Stimulated activated CD8-positive, alpha-beta memory T cell treated with anti-CD3 and anti-CD28 coated beads, Interleukin-4, amount 100 ng/mL, for 24 hours (primary cell): ENCODE data around the gene USP49.
A peak's percentile ranks its signal among the peaks of the same experiment; 100 is the strongest.
"Not testable (repeated sequence)": the region's sequence is repeated elsewhere in the genome, so short reads cannot be mapped to it uniquely, and the experiment has no call there.

Source experiments
- DNase-seq: peaks from one replicate; pipeline ENCODE4 v3.0.0-alpha.2; 2020; ENCODE audit warnings: low read depth

The USP49 gene

GRCh38 chr6:41811946-41812345 lies 83.2 kb downstream of the USP49 start:
- not testable (repeated sequence) for DNase-seq

GRCh38 chr6:41811095-41811494 lies 84.1 kb downstream of the USP49 start:
- DNase-seq = no peak

GRCh38 chr6:41805830-41806774 lies 89.1 kb downstream of the USP49 start:
- no peak for DNase-seq

- DNase-seq = no peak
These were observed 93.8 kb downstream of the USP49 start for GRCh38 chr6:41801380-41801779.

- no peak for DNase-seq
These were observed 95.6 kb downstream of the USP49 start for GRCh38 chr6:41799559-41799911.

GRCh38 chr6:41798901-41799558 lies 96.1 kb downstream of the USP49 start:
- DNase-seq = no peak

GRCh38 chr6:41796474-41796873 lies 98.7 kb downstream of the USP49 start:
- DNase-seq = no peak

GRCh38 chr6:41791984-41792383 lies 103.2 kb downstream of the USP49 start:
- no peak for DNase-seq

- no peak for DNase-seq
These were observed 103.9 kb downstream of the USP49 start for GRCh38 chr6:41791305-41791704.

GRCh38 chr6:41790045-41790444 lies 105.1 kb downstream of the USP49 start:
- DNase-seq = no peak

- DNase-seq = no peak
These were observed 105.8 kb downstream of the USP49 start for GRCh38 chr6:41789390-41789724.

GRCh38 chr6:41787219-41787917 lies 107.8 kb downstream of the USP49 start, which contains the start of gene TOMM6:
TOMM6 (plus strand) TSS chr6:41787694; CDS start chr6:41787698, 4 bp downstream.
- peak; percentile 92 for DNase-seq

- DNase-seq = peak; percentile 85
These were observed 108.5 kb downstream of the USP49 start for GRCh38 chr6:41786451-41787218.

GRCh38 chr6:41785689-41786450 lies 109.3 kb downstream of the USP49 start:
- DNase-seq = no peak

GRCh38 chr6:41785254-41785653 lies 109.9 kb downstream of the USP49 start:
- no peak for DNase-seq

- no peak for DNase-seq
These were observed 110.5 kb downstream of the USP49 start for GRCh38 chr6:41784581-41785171.

- no peak for DNase-seq
These were observed 111.9 kb downstream of the USP49 start for GRCh38 chr6:41783106-41783780.

GRCh38 chr6:41781366-41781730 lies 113.8 kb downstream of the USP49 start:
- DNase-seq = no peak

- DNase-seq = no peak
These were observed 114.4 kb downstream of the USP49 start, which contains the start of gene PRICKLE4 for GRCh38 chr6:41780551-41781365. PRICKLE4 (plus strand) TSS chr6:41780782; CDS start chr6:41783474, 2,692 bp downstream.
